ENCODE measurements around the gene HOMER2. TPM values are rescaled to one million over a fixed set of nuclear protein-coding genes. Genes with fewer than 3 reads are reported as not detected.
"Not testable (repeated sequence)": the region's sequence is repeated elsewhere in the genome, so short reads cannot be mapped to it uniquely, and the experiment has no call there.

Gene HOMER2
- total and polyA plus RNA-seq, 2 donors = 5.7 to 7.8 TPM

DNA sequence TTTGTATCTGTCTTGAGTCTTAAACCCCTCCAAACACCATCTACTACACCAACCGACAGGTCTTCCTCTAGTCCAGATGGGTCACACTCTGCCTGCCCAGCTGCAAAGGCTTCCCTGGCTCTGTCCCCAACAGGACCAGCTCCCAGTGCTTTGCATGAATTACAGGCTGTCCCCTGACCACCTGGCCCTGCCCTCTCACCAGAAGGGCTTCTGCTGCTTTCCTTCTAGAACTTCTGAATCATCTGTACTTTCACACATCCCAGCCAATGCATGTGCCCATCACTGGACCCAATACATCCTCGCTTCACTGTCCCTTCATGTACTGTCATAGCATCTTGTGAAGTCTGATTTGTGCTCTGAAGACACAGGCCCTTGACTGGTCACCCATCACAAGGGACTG lies 53.6 kb downstream of the HOMER2 start:
- no peak for DNase-seq (ENCODE audit: low read depth in 6 of 9, low spot score in 9 of 9)
- Histone ChIP-seq H3K27me3 (ENCODE audit: control insufficient read depth in 2 of 2, insufficient read depth in 1 of 2, low read length in 1 of 2) (no peaks in the 10 kb centered on the region), H3K9me3 (ENCODE audit: control insufficient read depth in 2 of 2, insufficient read depth in 1 of 2, low read length in 1 of 2) (no peaks in the 10 kb centered on the region), H3K36me3 (ENCODE audit: control insufficient read depth in 2 of 2, insufficient read depth in 2 of 2, low read length in 1 of 2) (no peaks in the 10 kb centered on the region), H3K27ac (ENCODE audit: low read depth in 1 of 2, low read length in 1 of 2) (no peak overlapping the region), H3K4me1 (ENCODE audit: control insufficient read depth in 2 of 2, insufficient read depth in 2 of 2, low read length in 2 of 2) (no peaks in the 10 kb centered on the region), H3K4me3 (ENCODE audit: low read length in 2 of 2) (no peak overlapping the region)
- WGBS = 94% methylated on average over 2 of the region's 2 CpGs

DNA sequence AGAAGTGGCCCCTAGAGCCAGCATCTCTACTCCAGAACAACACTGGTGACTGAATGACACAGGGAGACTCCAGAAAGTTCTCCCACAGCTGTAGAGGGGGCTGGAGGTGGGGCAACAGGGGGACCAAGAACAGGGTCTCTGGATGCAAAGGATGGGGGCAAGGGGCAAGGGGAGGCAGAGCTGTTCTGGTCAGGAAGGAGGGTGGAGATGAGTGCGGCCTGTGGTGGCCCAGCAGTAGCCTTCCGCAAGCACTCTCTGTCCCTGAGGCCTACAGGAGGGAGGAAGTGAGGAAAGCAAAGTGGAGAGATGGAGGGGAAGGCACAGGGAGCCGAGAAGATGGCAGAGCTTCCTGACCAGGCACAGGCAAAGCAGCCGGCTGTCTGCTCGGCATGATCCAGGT lies 56.5 kb downstream of the HOMER2 start:
- WGBS = 96% methylated on average over 5 of the region's 5 CpGs
- no peaks in the 10 kb centered on the region for H3K4me1 ChIP-seq (ENCODE audit: control insufficient read depth in 2 of 2, insufficient read depth in 2 of 2, low read length in 2 of 2)
- no peaks in the 10 kb centered on the region for H3K36me3 ChIP-seq (ENCODE audit: control insufficient read depth in 2 of 2, insufficient read depth in 2 of 2, low read length in 1 of 2)
- no peaks in the 10 kb centered on the region for H3K9me3 ChIP-seq (ENCODE audit: control insufficient read depth in 2 of 2, insufficient read depth in 1 of 2, low read length in 1 of 2)
- H3K27ac ChIP-seq (ENCODE audit: low read depth in 1 of 2, low read length in 1 of 2) = no peak overlapping the region
- H3K4me3 ChIP-seq (ENCODE audit: low read length in 2 of 2) = no peak overlapping the region
- no peaks in the 10 kb centered on the region for H3K27me3 ChIP-seq (ENCODE audit: control insufficient read depth in 2 of 2, insufficient read depth in 1 of 2, low read length in 1 of 2)
- DNase-seq (ENCODE audit: low read depth in 6 of 9, low spot score in 9 of 9) = no peak

DNA sequence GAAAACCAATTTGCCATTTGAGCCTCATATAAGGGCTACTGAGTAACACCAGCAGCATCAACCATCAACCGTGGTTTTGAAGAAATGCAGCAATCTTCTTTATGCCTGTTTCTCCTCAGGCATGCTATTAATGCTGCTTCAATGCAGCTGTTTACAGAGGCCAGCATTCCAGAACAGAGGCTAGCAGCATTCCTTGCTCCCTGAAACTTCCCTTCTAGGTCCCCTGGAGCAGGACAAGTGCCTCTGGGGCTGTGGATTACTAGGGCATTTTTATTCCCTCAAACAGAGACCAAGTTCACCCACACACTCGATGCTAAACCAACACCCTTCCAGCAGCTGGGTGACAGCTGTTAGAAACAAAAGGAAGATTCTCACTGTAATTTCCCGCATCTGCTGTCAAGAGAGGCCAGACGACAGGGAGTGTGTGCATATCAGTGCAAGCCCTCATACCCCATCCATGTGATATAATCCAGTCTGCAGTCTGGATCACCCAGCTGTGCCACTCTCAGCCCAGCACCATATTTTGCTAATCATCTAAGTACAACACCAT lies 57.5 kb downstream of the HOMER2 start:
- Histone ChIP-seq H3K9me3 (ENCODE audit: control insufficient read depth in 2 of 2, insufficient read depth in 1 of 2, low read length in 1 of 2) (no peaks in the 10 kb centered on the region), H3K4me3 (ENCODE audit: low read length in 2 of 2) (no peak overlapping the region), H3K27me3 (ENCODE audit: control insufficient read depth in 2 of 2, insufficient read depth in 1 of 2, low read length in 1 of 2) (no peaks in the 10 kb centered on the region), H3K27ac (ENCODE audit: low read depth in 1 of 2, low read length in 1 of 2) (no peak overlapping the region), H3K36me3 (ENCODE audit: control insufficient read depth in 2 of 2, insufficient read depth in 2 of 2, low read length in 1 of 2) (no peaks in the 10 kb centered on the region), H3K4me1 (ENCODE audit: control insufficient read depth in 2 of 2, insufficient read depth in 2 of 2, low read length in 2 of 2) (no peaks in the 10 kb centered on the region)
- no peak for DNase-seq (ENCODE audit: low read depth in 6 of 9, low spot score in 9 of 9)
- WGBS = 83% methylated on average over 4 of the region's 4 CpGs

DNA sequence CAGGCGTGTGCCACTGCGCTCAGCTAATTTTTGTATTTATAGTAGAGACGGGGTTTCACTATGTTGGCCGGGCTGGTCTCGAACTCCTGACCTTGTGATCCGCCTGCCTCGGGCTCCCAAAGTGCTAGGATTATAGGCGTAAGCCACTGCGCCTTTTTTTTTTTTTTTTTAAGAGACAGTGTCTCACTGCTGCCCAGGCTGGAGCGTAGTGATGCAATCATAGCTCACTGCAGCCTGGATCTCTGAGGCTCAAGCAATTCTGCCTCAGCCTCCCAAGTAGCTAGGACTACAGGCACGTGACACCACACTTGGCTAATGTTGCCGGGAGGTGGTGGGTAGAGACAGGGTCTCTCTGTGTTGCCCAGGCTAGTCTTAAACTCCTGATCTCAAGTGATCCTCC lies 59.0 kb downstream of the HOMER2 start:
- 98% methylated on average over 12 of the region's 12 CpGs for WGBS
- not testable (repeated sequence) for H3K27me3 ChIP-seq (ENCODE audit: control insufficient read depth in 2 of 2, insufficient read depth in 1 of 2, low read length in 1 of 2); H3K4me1 ChIP-seq (ENCODE audit: control insufficient read depth in 2 of 2, insufficient read depth in 2 of 2, low read length in 2 of 2); H3K27ac ChIP-seq (ENCODE audit: low read depth in 1 of 2, low read length in 1 of 2); DNase-seq (ENCODE audit: low read depth in 6 of 9, low spot score in 9 of 9); H3K36me3 ChIP-seq (ENCODE audit: control insufficient read depth in 2 of 2, insufficient read depth in 2 of 2, low read length in 1 of 2); H3K4me3 ChIP-seq (ENCODE audit: low read length in 2 of 2); H3K9me3 ChIP-seq (ENCODE audit: control insufficient read depth in 2 of 2, insufficient read depth in 1 of 2, low read length in 1 of 2)

DNA sequence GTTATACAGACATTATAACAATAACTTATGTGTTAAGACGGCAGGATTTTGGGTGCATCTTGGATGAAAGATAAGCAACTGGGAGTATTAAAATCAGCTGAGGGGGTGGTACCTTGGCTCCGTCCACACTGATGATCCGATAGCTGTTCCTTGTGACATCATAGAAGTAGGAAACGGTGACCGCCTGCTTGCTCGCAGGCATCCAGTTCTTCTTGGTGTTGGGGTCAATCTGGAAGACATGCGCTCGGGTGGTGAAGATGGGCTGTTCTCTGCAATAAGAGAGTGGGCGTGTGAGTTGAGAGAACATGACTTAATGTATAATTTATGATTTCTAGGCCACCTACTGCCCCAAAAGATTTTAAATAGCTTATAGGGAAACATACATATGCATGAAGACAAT lies 59.9 kb downstream of the HOMER2 start:
- WGBS = 96% methylated on average over 9 of the region's 9 CpGs

DNA sequence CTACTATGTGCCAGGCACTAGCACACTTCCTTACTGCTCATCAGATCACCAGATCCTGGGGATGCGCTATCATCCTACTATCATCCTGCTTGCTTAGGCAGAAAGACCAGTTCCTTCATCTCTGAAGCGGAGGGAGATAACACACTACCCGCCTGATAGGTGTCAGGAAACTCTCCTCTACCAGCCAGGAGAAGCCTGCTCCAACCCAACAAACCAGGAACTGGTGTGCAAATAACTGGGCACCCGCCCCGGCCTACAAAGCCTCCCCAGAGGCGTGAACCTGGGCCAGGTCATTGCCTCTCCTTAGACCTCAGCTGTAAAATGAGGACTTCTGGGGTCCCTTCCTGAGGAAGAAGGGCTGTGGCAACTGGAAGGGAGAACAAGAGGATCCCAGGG lies 61.5 kb downstream of the HOMER2 start:
- 97% methylated on average over 6 of the region's 6 CpGs for WGBS
- H3K4me1 ChIP-seq (ENCODE audit: control insufficient read depth in 2 of 2, insufficient read depth in 2 of 2, low read length in 2 of 2) = no peaks in the 10 kb centered on the region
- H3K4me3 ChIP-seq (ENCODE audit: low read length in 2 of 2) = no peak overlapping the region
- no peak for DNase-seq (ENCODE audit: low read depth in 6 of 9, low spot score in 9 of 9)
- no peaks in the 10 kb centered on the region for H3K27me3 ChIP-seq (ENCODE audit: control insufficient read depth in 2 of 2, insufficient read depth in 1 of 2, low read length in 1 of 2)
- no peaks in the 10 kb centered on the region for H3K9me3 ChIP-seq (ENCODE audit: control insufficient read depth in 2 of 2, insufficient read depth in 1 of 2, low read length in 1 of 2)
- H3K36me3 ChIP-seq (ENCODE audit: control insufficient read depth in 2 of 2, insufficient read depth in 2 of 2, low read length in 1 of 2) = no peaks in the 10 kb centered on the region
- H3K27ac ChIP-seq (ENCODE audit: low read depth in 1 of 2, low read length in 1 of 2) = no peak overlapping the region

More for the DNA sequence above, 59.9 kb downstream of the HOMER2 start:
- Histone ChIP-seq H3K4me3 (ENCODE audit: low read length in 2 of 2) (no peak overlapping the region), H3K4me1 (ENCODE audit: control insufficient read depth in 2 of 2, insufficient read depth in 2 of 2, low read length in 2 of 2) (no peaks in the 10 kb centered on the region), H3K27me3 (ENCODE audit: control insufficient read depth in 2 of 2, insufficient read depth in 1 of 2, low read length in 1 of 2) (no peaks in the 10 kb centered on the region), H3K36me3 (ENCODE audit: control insufficient read depth in 2 of 2, insufficient read depth in 2 of 2, low read length in 1 of 2) (no peaks in the 10 kb centered on the region), H3K27ac (ENCODE audit: low read depth in 1 of 2, low read length in 1 of 2) (no peak overlapping the region), H3K9me3 (ENCODE audit: control insufficient read depth in 2 of 2, insufficient read depth in 1 of 2, low read length in 1 of 2) (no peaks in the 10 kb centered on the region)
- no peak for DNase-seq (ENCODE audit: low read depth in 6 of 9, low spot score in 9 of 9)

DNA sequence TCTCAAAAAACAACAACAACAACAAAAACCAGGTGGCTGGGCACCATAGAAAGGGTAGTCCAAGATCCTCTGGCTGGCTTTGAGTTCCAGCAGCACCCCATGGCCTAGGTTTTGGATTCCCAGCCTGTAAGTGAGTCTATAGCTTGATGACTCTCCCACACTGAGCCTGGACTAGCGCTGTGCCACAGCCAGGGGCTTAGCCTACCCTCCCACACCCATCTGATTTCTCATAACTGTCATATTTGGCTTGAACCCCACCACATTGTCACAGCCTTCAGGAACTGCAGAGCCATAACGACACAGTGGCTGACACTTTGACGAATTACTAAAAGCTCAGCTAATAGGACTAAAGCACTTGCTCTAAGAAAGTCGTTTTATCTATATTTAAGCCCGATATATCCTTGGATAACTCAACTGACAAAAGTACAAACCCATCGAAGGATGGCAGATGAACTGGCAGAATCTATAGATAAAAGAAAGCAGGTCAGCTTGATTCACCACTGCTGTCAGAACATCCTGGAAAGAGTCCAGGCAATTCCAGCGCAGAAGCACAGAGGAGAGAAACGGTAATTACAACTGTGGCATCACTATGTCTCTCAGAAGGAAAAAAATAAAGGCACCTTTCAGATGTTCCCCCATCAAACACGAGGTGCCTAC lies 62.1 kb downstream of the HOMER2 start:
- Histone ChIP-seq H3K4me3 (ENCODE audit: low read length in 2 of 2) (no peak overlapping the region), H3K4me1 (ENCODE audit: control insufficient read depth in 2 of 2, insufficient read depth in 2 of 2, low read length in 2 of 2) (no peaks in the 10 kb centered on the region), H3K36me3 (ENCODE audit: control insufficient read depth in 2 of 2, insufficient read depth in 2 of 2, low read length in 1 of 2) (no peaks in the 10 kb centered on the region), H3K27ac (ENCODE audit: low read depth in 1 of 2, low read length in 1 of 2) (no peak overlapping the region), H3K27me3 (ENCODE audit: control insufficient read depth in 2 of 2, insufficient read depth in 1 of 2, low read length in 1 of 2) (no peaks in the 10 kb centered on the region), H3K9me3 (ENCODE audit: control insufficient read depth in 2 of 2, insufficient read depth in 1 of 2, low read length in 1 of 2) (no peaks in the 10 kb centered on the region)
- 90% methylated on average over 9 of the region's 9 CpGs for WGBS
- no peak for DNase-seq (ENCODE audit: low read depth in 6 of 9, low spot score in 9 of 9)

DNA sequence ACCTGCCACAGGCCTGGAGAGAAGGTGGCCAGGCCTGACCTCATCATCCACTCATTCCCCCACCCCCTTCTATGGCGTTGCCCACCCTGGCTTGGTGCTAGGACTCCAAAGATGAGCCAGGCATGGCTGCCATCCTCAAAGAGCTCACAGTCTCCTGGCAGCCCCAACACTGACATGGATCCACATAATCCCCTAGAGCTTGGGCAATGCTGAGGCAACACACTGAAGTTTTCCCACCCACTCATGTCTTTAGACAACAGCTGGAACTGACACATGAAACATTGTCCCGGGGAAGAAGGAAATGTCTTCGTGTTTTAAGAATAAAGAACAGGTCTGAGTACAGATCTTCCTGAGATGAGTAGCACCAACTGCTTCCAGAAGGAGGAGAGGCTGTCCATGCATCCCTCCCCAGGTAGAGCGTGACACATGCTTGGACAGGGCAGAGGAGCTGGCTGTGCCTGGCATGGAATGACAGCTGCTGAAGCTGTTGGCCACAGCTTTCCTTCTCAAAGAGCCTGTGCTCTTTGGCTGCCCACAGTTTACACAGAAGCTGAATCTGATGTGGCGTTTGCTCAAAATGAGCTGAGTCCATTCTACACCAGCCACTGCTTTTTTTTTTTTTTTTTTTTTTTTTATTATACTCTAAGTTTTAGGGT lies 70.1 kb downstream of the HOMER2 start:
- 86% methylated on average over 5 of the region's 5 CpGs for WGBS
- Histone ChIP-seq H3K4me1 (ENCODE audit: control insufficient read depth in 2 of 2, insufficient read depth in 2 of 2, low read length in 2 of 2) (no peaks in the 10 kb centered on the region), H3K4me3 (ENCODE audit: low read length in 2 of 2) (no peak overlapping the region), H3K27ac (ENCODE audit: low read depth in 1 of 2, low read length in 1 of 2) (no peak overlapping the region), H3K36me3 (ENCODE audit: control insufficient read depth in 2 of 2, insufficient read depth in 2 of 2, low read length in 1 of 2) (no peaks in the 10 kb centered on the region), H3K27me3 (ENCODE audit: control insufficient read depth in 2 of 2, insufficient read depth in 1 of 2, low read length in 1 of 2) (no peaks in the 10 kb centered on the region), H3K9me3 (ENCODE audit: control insufficient read depth in 2 of 2, insufficient read depth in 1 of 2, low read length in 1 of 2) (no peaks in the 10 kb centered on the region)
- DNase-seq (ENCODE audit: low read depth in 6 of 9, low spot score in 9 of 9) = no peak

DNA sequence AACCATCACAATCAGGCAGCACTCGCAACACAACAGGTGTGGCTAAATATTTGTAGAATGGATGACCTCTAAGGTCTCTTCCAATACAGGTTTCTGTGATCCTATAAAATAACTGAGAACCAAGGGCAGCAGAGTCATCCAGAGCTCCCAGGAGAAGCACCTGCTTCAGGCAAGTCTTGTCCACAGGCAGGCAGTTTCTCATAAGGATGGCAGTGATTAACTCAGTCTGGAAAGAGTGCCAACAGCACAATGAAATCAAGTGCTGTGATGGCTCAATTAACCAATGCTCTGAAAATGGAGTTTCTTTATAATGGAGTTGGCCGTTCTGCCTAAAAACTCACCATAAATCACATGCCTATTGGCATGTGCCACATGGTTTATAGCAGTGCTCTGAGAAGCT lies 70.8 kb downstream of the HOMER2 start:
- WGBS = 98% methylated on average over 2 of the region's 2 CpGs

More for the DNA sequence above, 70.8 kb downstream of the HOMER2 start:
- Histone ChIP-seq H3K36me3 (ENCODE audit: control insufficient read depth in 2 of 2, insufficient read depth in 2 of 2, low read length in 1 of 2) (no peaks in the 10 kb centered on the region), H3K27me3 (ENCODE audit: control insufficient read depth in 2 of 2, insufficient read depth in 1 of 2, low read length in 1 of 2) (no peaks in the 10 kb centered on the region), H3K4me1 (ENCODE audit: control insufficient read depth in 2 of 2, insufficient read depth in 2 of 2, low read length in 2 of 2) (no peaks in the 10 kb centered on the region), H3K9me3 (ENCODE audit: control insufficient read depth in 2 of 2, insufficient read depth in 1 of 2, low read length in 1 of 2) (no peaks in the 10 kb centered on the region), H3K4me3 (ENCODE audit: low read length in 2 of 2) (no peak overlapping the region), H3K27ac (ENCODE audit: low read depth in 1 of 2, low read length in 1 of 2) (no peak overlapping the region)
- no peak for DNase-seq (ENCODE audit: low read depth in 6 of 9, low spot score in 9 of 9)
